ENCODE data around the gene STX2.
A peak's percentile ranks its signal among the peaks of the same experiment; 100 is the strongest.
"Not testable (repeated sequence)": the region's sequence is repeated elsewhere in the genome, so short reads cannot be mapped to it uniquely, and the experiment has no call there.

Gene STX2

DNA sequence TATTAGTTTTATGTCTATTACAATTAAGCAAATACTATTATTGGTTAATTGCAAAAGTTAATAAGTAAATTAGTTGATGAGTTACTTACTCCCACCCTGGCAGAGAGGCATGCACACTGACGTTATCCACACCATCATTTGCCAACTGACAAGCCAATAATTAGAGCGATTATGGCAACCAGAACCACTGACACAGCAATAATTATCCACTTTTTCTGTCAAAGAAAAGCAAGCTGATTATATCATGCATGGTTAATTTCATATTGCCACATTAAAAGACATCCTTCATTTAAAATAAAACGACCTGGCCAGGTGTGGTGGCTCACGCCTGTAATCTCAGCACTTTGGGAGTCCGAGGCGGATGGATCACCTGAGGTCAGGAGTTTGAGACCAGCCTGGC, 43.1 kb downstream of the STX2 start:
- DNase-seq = no peak

GRCh38 chr12:130793554-130793849, 45.5 kb downstream of the STX2 start:
- no peak for DNase-seq

DNA sequence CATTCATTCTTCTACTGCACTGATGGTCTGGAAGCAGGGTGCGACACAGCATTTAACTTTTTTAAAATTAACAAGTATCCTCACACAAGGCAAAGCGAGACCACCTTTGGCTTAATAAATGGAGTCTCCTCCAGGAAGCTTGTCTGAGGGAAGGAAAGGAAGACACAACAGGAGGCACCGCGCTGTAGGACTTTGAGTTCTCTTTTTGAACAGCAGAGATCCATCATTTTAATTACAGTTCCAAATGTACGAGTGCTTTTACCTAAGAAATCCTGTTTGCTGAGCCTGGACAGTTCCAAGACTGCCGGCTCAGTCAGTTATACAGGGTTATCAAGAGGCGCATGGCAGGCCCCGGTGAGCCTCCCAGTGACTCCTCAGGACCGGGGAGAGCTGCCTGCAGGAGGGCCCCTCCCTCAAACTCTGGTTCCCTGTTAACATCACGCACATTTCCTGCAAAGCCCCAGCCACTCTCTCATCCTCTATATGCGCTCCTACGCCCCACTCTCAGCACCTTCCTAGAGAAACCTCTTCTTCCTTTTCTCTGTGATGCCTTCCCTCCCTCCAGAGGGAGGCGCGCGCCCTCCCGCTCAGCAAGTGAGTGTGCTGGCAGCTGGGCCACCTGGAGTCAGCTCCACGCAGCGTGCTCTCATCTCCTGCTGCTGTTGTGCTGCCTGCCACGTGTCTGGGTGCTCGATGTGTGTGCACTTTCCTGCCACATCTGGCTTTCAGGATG, 46.1 kb downstream of the STX2 start:
- DNase-seq = no peak

DNA sequence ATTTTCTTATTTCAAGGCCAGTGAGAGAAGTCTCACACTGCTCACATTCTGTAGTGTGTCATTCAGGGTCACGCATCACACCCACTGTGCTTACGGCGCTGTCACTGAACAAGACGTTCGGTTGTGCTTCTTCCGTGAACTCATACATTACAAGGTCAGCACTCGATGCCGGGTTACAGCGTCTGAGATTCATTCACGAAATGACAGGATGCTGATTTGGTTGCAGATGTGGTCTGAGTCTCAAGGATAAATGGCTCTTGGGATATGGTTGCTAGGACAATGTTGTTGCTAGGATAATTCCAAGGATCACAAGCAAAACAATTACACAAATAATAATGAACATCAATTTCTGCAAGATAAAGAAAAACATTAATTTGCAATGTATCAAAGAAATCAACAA, 47.4 kb downstream of the STX2 start:
- DNase-seq = no peak

DNA sequence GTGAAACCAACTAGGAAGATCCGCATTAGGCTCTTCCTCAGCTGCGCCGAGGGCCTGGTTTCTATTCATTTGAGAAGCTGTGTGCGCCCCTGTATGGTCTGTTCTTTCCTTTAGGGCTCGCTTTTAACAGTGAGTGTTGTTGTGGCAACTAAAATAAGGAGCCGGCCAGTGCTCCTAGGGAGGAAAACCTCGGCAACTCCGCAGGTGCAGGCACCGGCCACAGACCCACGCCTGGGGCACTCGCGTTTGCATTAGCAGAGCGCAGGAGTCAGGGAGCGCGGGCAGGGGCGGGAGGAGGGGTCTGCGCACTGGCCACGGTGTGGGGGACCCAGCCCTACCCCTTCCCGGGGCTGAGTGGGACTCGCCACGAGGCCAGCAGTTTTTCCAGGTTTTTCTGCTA, 50.5 kb downstream of the STX2 start:
- DNase-seq = no peak

DNA sequence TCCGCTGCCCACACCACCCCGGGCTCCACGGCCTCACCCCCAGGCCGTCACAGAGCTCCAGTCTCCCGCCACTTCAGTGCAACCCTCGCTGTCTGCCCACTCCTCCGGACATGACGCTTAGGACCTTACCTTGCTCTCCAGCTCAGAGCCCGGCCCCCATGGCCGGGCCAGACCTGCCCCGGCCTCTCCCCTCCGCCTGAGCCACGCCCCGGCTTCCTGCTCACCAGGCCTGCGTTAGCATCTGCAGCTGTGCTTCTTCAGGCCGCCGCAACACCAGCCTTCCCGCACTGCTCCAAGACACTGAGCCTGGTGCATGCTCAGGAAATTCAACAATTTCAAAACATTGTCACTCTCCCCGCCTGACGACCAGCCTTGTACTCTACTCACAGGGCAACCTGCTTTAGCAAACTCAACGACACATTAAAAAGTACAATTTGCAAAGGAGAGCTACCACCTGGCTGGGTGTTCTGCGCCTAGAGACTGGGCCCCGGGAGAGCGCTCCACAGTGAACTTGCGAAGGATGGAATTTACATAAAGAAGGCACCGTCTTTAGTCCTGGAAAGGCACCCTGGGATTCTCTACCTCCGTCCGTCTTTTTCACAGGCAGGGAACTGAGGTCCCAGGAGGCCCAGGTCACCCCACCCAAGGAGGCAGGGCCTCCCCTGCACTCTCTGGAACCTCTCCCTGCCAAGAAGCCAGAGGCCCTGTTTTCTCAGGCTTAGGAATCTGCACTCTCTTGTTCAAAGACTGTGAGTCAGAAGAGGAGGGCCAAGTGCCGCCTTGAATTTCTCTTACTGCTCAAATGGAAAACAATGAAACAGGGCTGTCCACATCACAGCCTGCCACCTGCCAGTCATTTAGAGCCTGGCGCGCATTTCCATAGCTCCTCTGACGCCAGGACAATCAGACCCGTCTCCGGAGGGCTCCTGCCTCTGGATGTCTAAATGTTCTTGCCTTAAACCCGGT, 51.3 kb downstream of the STX2 start:
- DNase-seq = no peak

- no peak for DNase-seq
Observed at GRCh38 chr12:130787041-130787440, 52.0 kb downstream of the STX2 start.

GRCh38 chr12:130783110-130783715, 55.8 kb downstream of the STX2 start:
- DNase-seq = no peak

GRCh38 chr12:130782245-130782644, 56.8 kb downstream of the STX2 start:
- not testable (repeated sequence) for DNase-seq

DNA sequence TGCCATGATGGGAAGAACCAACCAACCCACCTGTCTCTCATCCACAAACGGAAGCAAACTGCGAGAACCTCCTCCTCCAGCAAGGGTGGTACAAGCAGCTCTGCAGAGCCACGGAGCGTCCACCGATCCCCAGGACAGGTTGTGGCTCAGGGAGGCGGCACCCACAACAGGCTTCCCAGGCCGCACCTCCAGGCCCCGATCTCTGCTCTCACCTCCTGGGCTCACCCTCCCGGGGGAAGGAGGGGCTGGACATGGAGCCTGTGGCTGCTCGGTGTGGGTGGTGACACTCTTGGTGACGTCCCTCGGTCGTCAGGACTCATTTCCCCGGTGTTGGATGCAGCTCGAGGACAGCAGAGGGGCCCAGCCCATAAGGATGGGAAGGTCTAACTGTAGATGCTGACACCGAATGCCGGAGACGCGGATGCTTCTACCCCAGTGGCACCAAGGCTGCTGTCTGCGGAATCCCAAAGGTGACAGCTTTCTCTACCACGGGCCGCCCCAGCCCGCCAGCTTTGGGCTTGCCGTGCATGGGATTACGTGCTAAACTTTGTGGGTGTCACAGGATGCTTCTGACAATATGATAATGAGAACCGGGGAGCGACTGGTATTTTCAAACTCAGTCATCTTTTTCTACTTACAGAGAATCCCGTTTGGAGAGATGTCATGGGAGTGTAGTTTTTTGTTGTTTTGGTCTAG, 58.0 kb downstream of the STX2 start:
- DNase-seq = no peak

GRCh38 chr12:130780325-130780724, 58.7 kb downstream of the STX2 start:
- no peak for DNase-seq

DNA sequence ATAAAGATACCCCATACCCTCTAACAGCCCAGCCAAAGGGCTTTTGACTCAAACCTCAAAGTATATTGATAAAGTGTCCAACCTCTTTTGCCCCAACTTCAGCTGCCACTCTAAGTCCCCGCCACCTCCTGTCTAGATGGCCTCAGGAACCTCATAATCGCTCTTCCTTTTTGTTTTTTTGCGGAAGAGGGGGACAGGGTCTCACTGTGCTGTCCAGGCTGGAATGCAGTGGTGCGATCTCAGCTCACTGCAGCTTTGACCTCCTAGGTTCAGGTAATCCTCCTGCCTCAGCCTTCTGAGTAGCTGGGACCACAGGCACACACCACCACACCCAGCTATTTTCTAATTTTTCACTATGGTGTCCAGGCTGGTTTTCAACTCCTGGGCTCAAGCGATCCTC, 60.3 kb downstream of the STX2 start:
- DNase-seq = no peak

DNA sequence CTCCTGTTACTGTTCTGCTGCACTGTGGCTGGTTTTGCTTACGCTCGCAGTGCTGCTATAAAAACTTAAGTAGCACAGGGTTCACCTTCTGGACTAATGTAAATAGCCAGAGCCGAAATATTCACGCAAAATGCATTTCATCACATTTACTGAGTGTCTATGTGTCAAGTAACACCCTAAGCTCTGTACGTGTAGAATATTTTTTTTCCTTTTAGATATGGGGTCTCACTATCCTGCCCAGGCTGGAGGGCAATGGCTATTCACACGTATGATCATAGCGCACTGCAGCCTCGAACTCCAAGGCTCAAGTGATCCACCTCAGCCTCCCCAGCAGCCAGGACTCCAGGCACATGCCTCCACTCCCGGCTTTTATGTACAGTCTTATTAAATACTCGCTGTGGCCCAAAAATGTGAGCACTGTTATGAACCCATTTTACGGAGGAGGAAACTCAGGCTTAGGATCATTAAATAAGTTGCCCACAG, 62.2 kb downstream of the STX2 start:
- no peak for DNase-seq

- peak; percentile 4 to 39 (median 24) for DNase-seq
Observed at GRCh38 chr12:130775953-130776856, 62.8 kb downstream of the STX2 start.

GRCh38 chr12:130770413-130771028, 68.5 kb downstream of the STX2 start:
- no peak for DNase-seq

DNA sequence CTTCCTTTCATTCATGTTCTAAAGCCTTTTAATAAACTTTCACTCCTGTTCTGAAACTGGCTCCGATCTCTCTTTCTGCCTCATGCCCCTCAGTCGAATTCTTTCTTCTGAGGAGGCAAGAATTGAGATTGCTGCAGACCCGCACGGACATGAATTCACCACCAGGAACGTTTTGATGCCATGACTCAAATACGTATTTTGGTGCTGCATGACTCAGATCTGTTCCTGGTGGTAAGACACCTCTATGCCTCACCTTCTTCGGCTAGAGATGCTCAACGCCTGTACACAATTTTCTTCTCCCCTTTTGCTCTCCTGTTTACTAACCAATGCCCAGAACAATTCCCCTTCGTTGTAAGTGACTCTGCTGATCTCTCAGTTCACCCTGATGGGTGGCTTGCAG, 70.9 kb downstream of the STX2 start:
- DNase-seq = no peak

DNA sequence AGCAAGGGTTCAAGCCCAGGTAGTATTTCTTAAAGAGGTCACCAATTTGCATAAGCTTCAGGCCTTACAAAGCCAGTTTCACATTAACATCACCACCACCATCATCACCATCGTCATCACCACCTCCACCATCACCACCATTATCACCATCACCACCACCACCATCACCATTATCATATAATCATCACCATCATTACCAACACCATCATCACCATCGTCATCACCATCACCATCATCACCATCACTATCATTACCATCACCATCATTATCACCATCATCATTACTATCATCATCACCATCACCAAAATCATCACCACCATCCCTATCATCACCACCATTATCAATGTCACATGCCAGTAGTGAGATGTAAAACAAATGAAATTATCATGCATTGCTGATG, 72.6 kb downstream of the STX2 start:
- no peak for DNase-seq

- DNase-seq = no peak
Observed at GRCh38 chr12:130765186-130765659, 73.8 kb downstream of the STX2 start.

GRCh38 chr12:130764475-130765185, 74.4 kb downstream of the STX2 start:
- no peak for DNase-seq

- DNase-seq = no peak
Observed at GRCh38 chr12:130764073-130764472, 75.0 kb downstream of the STX2 start.

DNA sequence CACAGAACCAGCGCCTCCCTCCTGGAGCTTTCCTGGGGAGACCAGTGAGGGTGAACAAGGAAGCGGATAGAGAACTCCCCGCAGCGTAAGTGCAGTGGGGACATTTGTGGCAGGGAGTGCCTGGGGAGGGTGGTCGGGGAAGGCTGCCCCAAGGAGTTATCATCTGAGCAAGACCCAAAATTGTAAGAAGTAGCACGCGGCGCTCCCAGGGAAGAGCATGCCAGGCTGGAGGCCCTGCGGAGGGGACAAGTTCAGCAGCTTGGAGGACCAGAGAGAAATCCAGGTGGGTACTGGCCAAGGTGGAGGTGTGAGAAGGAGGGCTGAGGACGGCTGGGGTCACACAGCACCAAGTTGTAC, 76.8 kb downstream of the STX2 start:
- DNase-seq = no peak
